Smooth muscle cell (in vitro differentiated cells): ENCODE measurements around the gene HNRNPA3. TPM values are rescaled to one million over a fixed set of nuclear protein-coding genes. Genes with fewer than 3 reads are reported as not detected.

Experiments used
- DNase-seq: peaks from one replicate; lab custom pipeline; 2025; ENCODE audit not compliant: unreplicated experiment; lab: John Stamatoyannopoulos, UW
- H2AFZ ChIP-seq: fragments of 200-600 bp; sonication (generic); 2 replicates; pipeline ENCODE4 v1.6.0; 2016; ENCODE audit warnings: antibody characterized with exemption, low read depth, mild to moderate bottlenecking
- H3F3A ChIP-seq: fragments of 200-600 bp; sonication (generic); 2 replicates; pipeline ENCODE4 v1.6.0; 2017; ENCODE audit warnings: antibody characterized with exemption, low read depth
- H3K27ac ChIP-seq: fragments of 200-600 bp; sonication (generic); 2 replicates; pipeline ENCODE4 v1.5.1; 2016; ENCODE audit warnings: low read depth, mild to moderate bottlenecking
- H3K27me3 ChIP-seq: fragments of 200-600 bp; sonication (generic); 2 replicates; pipeline ENCODE4 v1.6.1; 2016; ENCODE audit warnings: low read depth, mild to moderate bottlenecking
- H3K36me3 ChIP-seq: fragments of 200-600 bp; sonication (generic); 2 replicates; pipeline ENCODE4 v1.5.1; 2016; ENCODE audit warnings: low read depth
- H3K4me1 ChIP-seq: fragments of 200-600 bp; sonication (generic); 2 replicates; pipeline ENCODE4 v1.5.1; 2016; ENCODE audit warnings: low read depth
- H3K4me2 ChIP-seq: fragments of 200-600 bp; sonication (generic); 2 replicates; pipeline ENCODE4 v1.6.0; 2016; ENCODE audit warnings: mild to moderate bottlenecking
- H3K4me3 ChIP-seq: fragments of 200-600 bp; sonication (generic); 2 replicates; pipeline ENCODE4 v1.5.1; 2016; ENCODE audit warnings: mild to moderate bottlenecking
- H3K79me2 ChIP-seq: fragments of 200-600 bp; sonication (generic); 2 replicates; pipeline ENCODE4 v1.6.0; 2016; ENCODE audit warnings: low read depth, mild to moderate bottlenecking
- H3K9ac ChIP-seq: fragments of 200-600 bp; sonication (generic); 2 replicates; pipeline ENCODE4 v1.6.0; 2016; ENCODE audit warnings: low read depth
- H3K9me3 ChIP-seq: fragments of 200-600 bp; sonication (generic); replicated peaks from 2 replicates; pipeline ENCODE4 v1.5.1; 2016; ENCODE audit warnings: low read depth
- H4K20me1 ChIP-seq: fragments of 200-600 bp; sonication (generic); 2 replicates; pipeline ENCODE4 v1.6.0; 2016; ENCODE audit warnings: low read depth
- WGBS: methylation state at CpG from one replicate; pipeline ENCODE4 v1.1.7; 2016; ENCODE audit warnings: low lambda C conversion rate; 5-methylcytosine and 5-hydroxymethylcytosine counted together
- polyA plus RNA-seq: library from polyadenylated mRNA; unstranded; fragments of >200 nt; fragmentation: Nextera tagmentation; extraction: Ambion mirVana; gene quantifications from 2 replicates; pipeline ENCODE4 v1.2.1, GENCODE V29; 2016
- total RNA-seq: library from RNA; depleted of rRNA; stranded (reverse); fragments of >200 nt; gene quantifications from 2 replicates; pipeline ENCODE4 v1.2.3, GENCODE V29; 2014
- TF ChIP-seq, protein P1 (sequence below): fragments of 200-600 bp; sonication (generic); IDR thresholded peaks from 2 replicates; pipeline ENCODE4 v1.5.1; 2017; ENCODE audit warnings: borderline replicate concordance, mild to moderate bottlenecking, antibody characterized with exemption; ENCODE audit not compliant: insufficient read depth, poor library complexity, severe bottlenecking

HNRNPA3 gene
- total and polyA plus RNA-seq, 2 experiments from 2014 or later: 40.3 to 55.8 TPM

DNA sequence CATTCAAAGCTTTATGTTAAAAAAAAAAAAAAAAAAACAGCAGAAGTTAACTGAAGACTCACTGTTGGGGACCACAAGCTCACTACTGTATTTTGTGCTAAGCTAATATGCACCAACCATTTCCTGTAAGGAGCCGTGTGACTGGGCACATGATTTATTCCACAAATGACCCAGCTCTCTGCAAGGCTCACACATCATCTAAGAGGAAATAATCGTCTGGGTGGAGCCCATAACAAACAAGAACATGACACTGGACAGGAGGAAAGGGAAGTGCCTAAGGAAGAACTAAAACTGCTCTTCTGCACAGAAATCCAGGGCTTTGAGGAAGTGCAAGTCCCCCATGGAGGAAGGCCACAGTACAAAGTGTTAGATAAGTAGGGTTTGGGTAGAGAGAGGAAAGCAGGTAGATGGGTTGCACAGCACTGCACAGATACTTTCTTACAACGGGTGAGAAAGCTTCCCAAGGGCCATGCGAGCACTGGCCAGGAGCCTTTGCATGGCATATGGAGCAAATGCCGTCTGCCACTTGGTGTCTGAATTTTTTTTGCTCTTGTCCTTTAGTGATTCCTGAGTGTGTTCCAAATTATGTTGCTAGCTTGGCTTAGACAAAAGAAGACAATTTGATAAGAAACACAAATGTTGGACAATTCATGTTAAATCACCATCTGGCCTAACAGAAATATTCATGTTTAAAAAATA lies 27.5 kb downstream of the HNRNPA3 start:
- Histone ChIP-seq H3K4me1 (peaks cover 34% of the 10 kb centered on the region), H4K20me1 (peaks cover 69% of the 10 kb centered on the region), H2AFZ (no peak overlapping the region), H3K36me3 (no peaks in the 10 kb centered on the region), H3K4me2 (peak overlapping the region; percentile 79), H3F3A (peaks cover 51% of the 10 kb centered on the region), H3K27me3 (no peaks in the 10 kb centered on the region), H3K79me2 (peaks cover 88% of the 10 kb centered on the region), H3K27ac (peak overlapping the region; percentile 98), H3K9ac (no peak overlapping the region), H3K4me3 (no peak overlapping the region), H3K9me3 (no peaks in the 10 kb centered on the region)
- no peak for DNase-seq
- TF ChIP-seq, protein P1, sequence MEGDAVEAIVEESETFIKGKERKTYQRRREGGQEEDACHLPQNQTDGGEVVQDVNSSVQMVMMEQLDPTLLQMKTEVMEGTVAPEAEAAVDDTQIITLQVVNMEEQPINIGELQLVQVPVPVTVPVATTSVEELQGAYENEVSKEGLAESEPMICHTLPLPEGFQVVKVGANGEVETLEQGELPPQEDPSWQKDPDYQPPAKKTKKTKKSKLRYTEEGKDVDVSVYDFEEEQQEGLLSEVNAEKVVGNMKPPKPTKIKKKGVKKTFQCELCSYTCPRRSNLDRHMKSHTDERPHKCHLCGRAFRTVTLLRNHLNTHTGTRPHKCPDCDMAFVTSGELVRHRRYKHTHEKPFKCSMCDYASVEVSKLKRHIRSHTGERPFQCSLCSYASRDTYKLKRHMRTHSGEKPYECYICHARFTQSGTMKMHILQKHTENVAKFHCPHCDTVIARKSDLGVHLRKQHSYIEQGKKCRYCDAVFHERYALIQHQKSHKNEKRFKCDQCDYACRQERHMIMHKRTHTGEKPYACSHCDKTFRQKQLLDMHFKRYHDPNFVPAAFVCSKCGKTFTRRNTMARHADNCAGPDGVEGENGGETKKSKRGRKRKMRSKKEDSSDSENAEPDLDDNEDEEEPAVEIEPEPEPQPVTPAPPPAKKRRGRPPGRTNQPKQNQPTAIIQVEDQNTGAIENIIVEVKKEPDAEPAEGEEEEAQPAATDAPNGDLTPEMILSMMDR: no peak
- 61% methylated on average over 5 of the region's 5 CpGs for WGBS

DNA sequence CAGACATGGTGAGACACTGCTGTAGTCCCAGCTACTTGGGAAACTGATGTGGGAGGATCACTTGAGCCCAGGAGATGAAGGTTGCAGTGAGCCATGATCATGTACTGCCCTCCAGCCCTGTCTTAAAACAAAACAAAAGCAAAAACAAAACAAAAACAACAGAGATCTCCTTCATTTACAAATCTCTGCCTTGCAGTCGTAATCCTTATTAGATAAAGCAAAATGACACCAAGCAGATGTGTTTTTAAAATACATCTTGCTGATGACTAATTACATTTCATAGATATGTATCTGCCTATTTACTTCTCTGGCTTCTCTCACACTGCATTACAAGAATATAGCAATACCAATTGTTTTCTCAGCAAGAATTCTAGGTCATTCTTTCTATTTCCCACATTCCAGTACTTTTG lies 29.1 kb downstream of the HNRNPA3 start:
- H3K4me2 ChIP-seq: peak overlapping the region; percentile 79
- peaks cover 59% of the 10 kb centered on the region for H3F3A ChIP-seq
- peaks cover 69% of the 10 kb centered on the region for H4K20me1 ChIP-seq
- peak overlapping the region; percentile 98 for H3K27ac ChIP-seq
- H3K9ac ChIP-seq: peak overlapping the region; percentile 90
- no peak for DNase-seq
- no peaks in the 10 kb centered on the region for H3K27me3 ChIP-seq
- TF ChIP-seq, protein P1: no peak
- WGBS: 3% methylated on average over 1 of the region's 1 CpG
- peaks cover 40% of the 10 kb centered on the region for H3K4me1 ChIP-seq
- H3K79me2 ChIP-seq: peaks cover 88% of the 10 kb centered on the region
- H3K36me3 ChIP-seq: no peaks in the 10 kb centered on the region
- H3K4me3 ChIP-seq: peak overlapping the region; percentile 34
- H2AFZ ChIP-seq: no peak overlapping the region
- no peaks in the 10 kb centered on the region for H3K9me3 ChIP-seq

DNA sequence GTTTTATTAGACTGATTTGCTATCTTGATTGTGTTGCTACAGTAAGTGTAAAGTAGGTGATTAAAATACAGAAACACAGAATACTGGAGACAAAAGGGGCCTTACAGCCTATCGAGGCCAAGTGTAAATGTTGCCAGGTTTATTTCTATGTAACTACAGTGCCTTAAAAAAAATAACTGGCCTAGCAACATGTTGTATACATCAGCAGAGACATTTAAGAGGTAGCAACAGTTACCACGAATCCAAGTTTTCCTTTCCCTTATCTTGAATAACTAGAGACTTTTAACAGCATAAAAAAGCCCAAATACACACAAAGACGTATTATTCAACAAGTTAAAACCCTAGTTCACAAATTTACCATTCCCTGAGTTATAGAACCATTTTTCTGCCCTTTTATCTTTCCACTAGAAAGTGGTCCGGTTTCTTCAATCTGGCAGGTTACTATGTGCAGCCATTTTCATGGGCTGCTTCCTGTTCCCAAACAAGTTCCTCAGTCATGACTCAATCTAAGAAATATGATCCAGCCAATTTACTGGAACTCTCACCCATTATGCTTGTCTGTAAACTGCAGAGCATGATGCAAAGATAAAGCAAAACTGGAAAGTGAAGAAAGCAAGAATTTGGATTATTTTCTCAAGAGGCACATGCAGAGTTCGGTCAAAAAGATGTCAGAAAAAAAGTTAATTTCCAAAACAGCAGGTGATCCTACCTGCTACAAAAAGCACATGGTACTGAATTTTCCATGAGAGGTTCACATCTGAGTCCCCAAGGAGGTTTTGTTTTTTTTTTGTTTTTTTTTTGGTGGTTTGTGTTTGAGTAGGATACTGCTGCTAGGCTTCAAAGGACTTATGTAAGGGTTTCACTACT lies 29.8 kb downstream of the HNRNPA3 start:
- 4% methylated on average over 5 of the region's 5 CpGs for whole genome bisulfite sequencing
- peaks cover 69% of the 10 kb centered on the region for H4K20me1 ChIP-seq
- peak overlapping the region; percentile 34 for H3K4me3 ChIP-seq
- peaks cover 88% of the 10 kb centered on the region for H3K79me2 ChIP-seq
- H3K4me2 ChIP-seq: peak overlapping the region; percentile 79
- peaks cover 63% of the 10 kb centered on the region for H3F3A ChIP-seq
- DNase-seq: no peak
- peak overlapping the region; percentile 90 for H3K9ac ChIP-seq
- no peaks in the 10 kb centered on the region for H3K27me3 ChIP-seq
- no peak overlapping the region for H2AFZ ChIP-seq
- H3K27ac ChIP-seq: peak overlapping the region; percentile 98
- no peaks in the 10 kb centered on the region for H3K9me3 ChIP-seq
- TF ChIP-seq, protein P1: no peak
- H3K4me1 ChIP-seq: peaks cover 40% of the 10 kb centered on the region
- H3K36me3 ChIP-seq: no peaks in the 10 kb centered on the region
